GM23338 (cell line): ENCODE data around the gene DOCK3. TPM values are rescaled to one million over a fixed set of nuclear protein-coding genes. Genes with fewer than 3 reads are reported as not detected.

Source experiments
- ATAC-seq: fragments of 200-7000 bp; cut with Tn5 transposase; 3 replicates; pipeline ENCODE4 v1.9.1; 2020
- DNase-seq: peaks from one replicate; pipeline ENCODE4 v3.0.0-alpha.2; 2015; ENCODE audit warnings: low spot score
- H2AFZ ChIP-seq: fragments of 200-600 bp; sonication (generic); 2 replicates; pipeline ENCODE4 v1.8.0; 2016; ENCODE audit warnings: antibody characterized with exemption, mild to moderate bottlenecking, moderate library complexity
- H3F3A ChIP-seq: fragments of 200-600 bp; sonication (generic); replicated peaks from 2 replicates; pipeline ENCODE4 v1.8.0; 2017; ENCODE audit warnings: antibody characterized with exemption, mixed run types, low read depth
- H3K27ac ChIP-seq: fragments of 200-600 bp; sonication (generic); 2 replicates; pipeline ENCODE4 v1.6.1; 2016; ENCODE audit warnings: low read depth
- H3K27me3 ChIP-seq: fragments of 200-600 bp; sonication (generic); 2 replicates; pipeline ENCODE4 v1.8.0; 2016; ENCODE audit warnings: mild to moderate bottlenecking, mixed run types, moderate library complexity; ENCODE audit not compliant: insufficient read depth
- H3K36me3 ChIP-seq: fragments of 200-600 bp; sonication (generic); 2 replicates; pipeline ENCODE4 v1.8.0; 2016; ENCODE audit warnings: mild to moderate bottlenecking; ENCODE audit not compliant: insufficient read depth
- H3K4me1 ChIP-seq: fragments of 200-600 bp; sonication (generic); 2 replicates; pipeline ENCODE4 v1.8.0; 2016; ENCODE audit warnings: mild to moderate bottlenecking, moderate library complexity; ENCODE audit not compliant: insufficient read depth
- H3K4me2 ChIP-seq: fragments of 200-600 bp; sonication (generic); 2 replicates; pipeline ENCODE4 v1.7.1; 2017; ENCODE audit warnings: mixed run types
- H3K4me3 ChIP-seq: fragments of 200-600 bp; sonication (generic); 2 replicates; pipeline ENCODE4 v1.6.1; 2016; ENCODE audit warnings: mixed run types
- H3K79me2 ChIP-seq: fragments of 200-600 bp; sonication (generic); replicated peaks from 2 replicates; pipeline ENCODE4 v1.8.0; 2017; ENCODE audit warnings: mild to moderate bottlenecking; ENCODE audit not compliant: insufficient read depth
- H3K9me2 ChIP-seq: fragments of 200-600 bp; sonication (generic); 2 replicates; pipeline ENCODE4 v1.8.0; 2017; ENCODE audit not compliant: insufficient read depth
- H4K20me1 ChIP-seq: fragments of 200-600 bp; sonication (generic); replicated peaks from 2 replicates; pipeline ENCODE4 v1.8.0; 2017; ENCODE audit warnings: mild to moderate bottlenecking; ENCODE audit not compliant: insufficient read depth
- H3K27ac Mint-ChIP-seq: 2 replicates; pipeline ENCODE4 v1.8.0; 2020; ENCODE audit warnings: inconsistent platforms, mild to moderate bottlenecking, moderate library complexity, mixed read lengths
- H3K27me3 Mint-ChIP-seq: 3 replicates; pipeline ENCODE4 v1.8.0; 2022; ENCODE audit warnings: low read depth, mild to moderate bottlenecking, moderate library complexity, mixed read lengths, inconsistent platforms; ENCODE audit not compliant: insufficient read depth, poor library complexity
- H3K36me3 Mint-ChIP-seq: 3 replicates; pipeline ENCODE4 v1.8.0; 2021; ENCODE audit warnings: low read depth, mild to moderate bottlenecking, inconsistent platforms, moderate library complexity, mixed read lengths
- H3K4me1 Mint-ChIP-seq: 3 replicates; pipeline ENCODE4 v1.8.0; 2020; ENCODE audit warnings: mild to moderate bottlenecking, inconsistent platforms, mixed read lengths
- H3K4me3 Mint-ChIP-seq: 3 replicates; pipeline ENCODE4 v1.8.0; 2021; ENCODE audit warnings: moderate library complexity, mild to moderate bottlenecking, inconsistent platforms, mixed read lengths
- H3K9me3 Mint-ChIP-seq: 3 replicates; pipeline ENCODE4 v1.8.0; 2020; ENCODE audit warnings: moderate library complexity, mild to moderate bottlenecking, inconsistent platforms, mixed read lengths
- CREB1 ChIP-seq: fragments of 250-450 bp; sonication (Bioruptor Pico); IDR thresholded peaks from 2 replicates; pipeline ENCODE4 v1.5.0; 2020; ENCODE audit warnings: low read depth, mild to moderate bottlenecking, moderate library complexity
- ETS1 ChIP-seq: IDR thresholded peaks from 2 replicates; pipeline ENCODE4 v1.6.1; 2016; ENCODE audit warnings: antibody characterized with exemption
- EZH2phosphoT487 ChIP-seq: fragments of 200-600 bp; sonication (generic); IDR thresholded peaks from one replicate; pipeline ENCODE4 v1.8.1; 2018; ENCODE audit warnings: antibody characterized with exemption; ENCODE audit not compliant: unreplicated experiment
- JUNB ChIP-seq: IDR thresholded peaks from one replicate; pipeline ENCODE4 v1.6.1; 2016; ENCODE audit warnings: antibody characterized with exemption; ENCODE audit not compliant: unreplicated experiment
- NANOG ChIP-seq: IDR thresholded peaks from 2 replicates; pipeline ENCODE4 v1.6.1; 2016; ENCODE audit warnings: antibody characterized with exemption, borderline replicate concordance
- REST ChIP-seq: IDR thresholded peaks from one replicate; pipeline ENCODE4 v1.6.1; 2018; ENCODE audit warnings: antibody characterized with exemption; ENCODE audit not compliant: unreplicated experiment
- STAT1 ChIP-seq: IDR thresholded peaks from one replicate; pipeline ENCODE4 v1.6.1; 2016; ENCODE audit warnings: antibody characterized with exemption; ENCODE audit not compliant: unreplicated experiment
- ZNF114 ChIP-seq: fragments of 250-450 bp; sonication (Bioruptor Pico); IDR thresholded peaks from 2 replicates; pipeline ENCODE4 v1.5.0; 2020; ENCODE audit warnings: mild to moderate bottlenecking, moderate library complexity
- ZNF462 ChIP-seq: fragments of 250-450 bp; sonication (Bioruptor Pico); IDR thresholded peaks from 2 replicates; pipeline ENCODE4 v1.5.0; 2020; ENCODE audit warnings: mild to moderate bottlenecking, moderate library complexity
- polyA plus RNA-seq: library from polyadenylated mRNA; unstranded; fragments of >200 nt; fragmentation: Nextera tagmentation; extraction: Ambion mirVana; gene quantifications from 2 replicates; pipeline ENCODE4 v1.2.1, GENCODE V29; 2016
- total RNA-seq: library from RNA; depleted of rRNA; stranded (reverse); fragments of >200 nt; shearing (Covaris generic); gene quantifications from 2 replicates; pipeline ENCODE4 v1.2.3, GENCODE V29; 2014

Gene DOCK3
- total and polyA plus RNA-seq, 2 experiments from 2014 or later = 2.4 to 5.6 TPM

DNA sequence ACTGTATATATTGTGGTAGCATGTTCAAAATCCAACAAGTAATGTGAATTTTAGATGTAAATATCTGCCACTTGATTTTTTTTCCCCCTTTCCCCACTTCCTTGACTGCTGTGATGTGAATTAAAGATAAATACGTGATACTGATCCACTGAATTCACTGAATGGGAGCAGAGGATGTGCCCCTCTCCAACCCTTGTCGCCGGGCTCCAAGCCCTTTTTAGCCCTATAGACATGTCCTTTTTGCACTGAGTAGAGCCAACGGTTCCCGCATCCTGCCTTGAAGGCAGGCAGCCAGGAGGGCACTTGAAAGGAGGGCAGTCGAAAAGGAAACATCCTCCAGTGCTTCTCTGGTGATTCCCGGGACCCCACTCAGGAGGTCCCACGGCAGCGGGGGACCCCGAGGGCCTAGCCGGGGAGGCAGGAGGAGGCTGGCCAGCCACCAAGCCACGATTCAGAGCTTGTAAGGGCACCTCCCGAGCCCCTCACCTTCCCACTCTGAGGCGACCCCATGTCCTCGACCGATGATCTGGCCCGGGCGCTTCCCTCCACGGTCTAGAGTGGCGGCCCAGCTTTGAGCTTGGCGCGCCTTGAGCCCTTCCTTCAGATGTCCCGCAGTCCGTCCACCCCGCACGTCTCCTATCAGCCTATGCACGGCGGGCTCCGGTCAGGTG is 709.5 kb downstream of the DOCK3 start:
- peaks cover 37% of the 10 kb centered on the region for H3K36me3 Mint-ChIP-seq
- peak overlapping the region; percentile 96 for H3K27ac ChIP-seq
- H3K4me3 ChIP-seq = peak overlapping the region; percentile 83
- peak overlapping the region; percentile 99 for H3K4me3 Mint-ChIP-seq
- peaks cover 39% of the 10 kb centered on the region for H3K79me2 ChIP-seq
- DNase-seq = peak; percentile 43
- H3F3A ChIP-seq = peaks cover 34% of the 10 kb centered on the region
- peaks cover 24% of the 10 kb centered on the region for H4K20me1 ChIP-seq
- TF ChIP-seq ZNF114 (CRISPR knock-in tag) (0 out of 2 replicates have a peak, but pooled peaks have one; percentile 14), JUNB (no peak)
- peaks cover 30% of the 10 kb centered on the region for H3K4me1 ChIP-seq
- ATAC-seq = peak; percentile 28
- peak overlapping the region; percentile 83 for H3K4me2 ChIP-seq
- H3K27ac Mint-ChIP-seq = peak overlapping the region; percentile 99
- no peaks in the 10 kb centered on the region for H3K27me3 ChIP-seq
- H2AFZ ChIP-seq = peak overlapping the region; percentile 80; the same call in 1 of the 2 replicates
- no peaks in the 10 kb centered on the region for H3K9me2 ChIP-seq
- H3K27me3 Mint-ChIP-seq = peaks cover 4% of the 10 kb centered on the region
- peaks cover 18% of the 10 kb centered on the region for H3K36me3 ChIP-seq
- no peaks in the 10 kb centered on the region for H3K9me3 Mint-ChIP-seq
- peaks cover 39% of the 10 kb centered on the region for H3K4me1 Mint-ChIP-seq

- Histone ChIP-seq H3K4me3 (peak within 1 kb of the TSS; percentile 100), H3F3A (peaks cover 38% of the 10 kb centered on the region), H3K4me1 (peaks cover 30% of the 10 kb centered on the region), H3K27me3 (no peaks in the 10 kb centered on the region), H2AFZ (peak within 1 kb of the TSS; percentile 80; the same call in 1 of the 2 replicates), H4K20me1 (peaks cover 29% of the 10 kb centered on the region), H3K36me3 (peaks cover 21% of the 10 kb centered on the region), H3K79me2 (peaks cover 39% of the 10 kb centered on the region), H3K27ac (peak within 1 kb of the TSS; percentile 96), H3K4me2 (peak within 1 kb of the TSS; percentile 99), H3K9me2 (no peaks in the 10 kb centered on the region)
- no peaks in the 10 kb centered on the region for H3K9me3 Mint-ChIP-seq
- H3K4me3 Mint-ChIP-seq = peak within 1 kb of the TSS; percentile 99
- peak within 1 kb of the TSS; percentile 99 for H3K27ac Mint-ChIP-seq
- peak; percentile 99 for DNase-seq
- H3K36me3 Mint-ChIP-seq = peaks cover 44% of the 10 kb centered on the region
- ATAC-seq = peak; percentile 87
- H3K27me3 Mint-ChIP-seq = peaks cover 4% of the 10 kb centered on the region
- peaks cover 45% of the 10 kb centered on the region for H3K4me1 Mint-ChIP-seq
- TF ChIP-seq STAT1 (no peak), ZNF462 (CRISPR knock-in tag) (no peak), EZH2phosphoT487 (no peak), REST (peak; percentile 5), CREB1 (CRISPR knock-in tag) (peak; percentile 87), ETS1 (peak; percentile 95), NANOG (no peak), JUNB (no peak), ZNF114 (CRISPR knock-in tag) (no peak)
These were observed 710.2 kb downstream of the DOCK3 start, which contains the start of gene MANF for GRCh38 chr3:51384726-51385473. Gene MANF, plus strand, starts transcription at chr3:51385291. Its CDS starts 52 bp downstream, at chr3:51385343.
